Cardiac muscle cell (in vitro differentiated cells and primary cell): ENCODE data around the gene TSPAN4. TPM values are rescaled to one million over a fixed set of nuclear protein-coding genes. Genes with fewer than 3 reads are reported as not detected.

Experiments
- DNase-seq, 2 donors: peaks; one replicate each; pipeline versions ENCODE4 v3.0.0 to v3.0.0-alpha.2; 2010 to 2017; ENCODE audit warnings: low read depth in 1 of 2, low spot score in 1 of 2
- H3K27ac ChIP-seq: fragments of 200-600 bp; sonication (generic); 2 replicates; pipeline ENCODE4 v1.5.1; 2016
- H3K27me3 ChIP-seq: fragments of 200-600 bp; sonication (generic); 2 replicates; pipeline ENCODE4 v1.6.0; 2016; ENCODE audit warnings: control low read depth
- H3K36me3 ChIP-seq: fragments of 200-600 bp; sonication (generic); 2 replicates; pipeline ENCODE4 v1.5.1; 2016; ENCODE audit warnings: control low read depth
- H3K4me1 ChIP-seq: fragments of 200-600 bp; sonication (generic); 2 replicates; pipeline ENCODE4 v1.8.1; 2017; ENCODE audit warnings: low read depth, mild to moderate bottlenecking, mixed run types
- H3K4me3 ChIP-seq: fragments of 200-600 bp; sonication (generic); 2 replicates; pipeline ENCODE4 v1.5.1; 2016; ENCODE audit warnings: mild to moderate bottlenecking
- H3K9me3 ChIP-seq: fragments of 200-600 bp; sonication (generic); 2 replicates; pipeline ENCODE4 v1.5.1; 2017; ENCODE audit warnings: low read depth, mild to moderate bottlenecking, control low read depth
- CTCF ChIP-seq: IDR thresholded peaks from 2 replicates; pipeline ENCODE4 v1.5.1; 2012; ENCODE audit warnings: low read depth, mild to moderate bottlenecking, low read length
- polyA plus RNA-seq: library from polyadenylated mRNA; unstranded; fragments of >200 nt; fragmentation: Nextera tagmentation; extraction: Ambion mirVana; gene quantifications from 2 replicates; pipeline ENCODE4 v1.2.1, GENCODE V29; 2016
- total RNA-seq: library from RNA; depleted of rRNA; stranded (reverse); fragments of >200 nt; gene quantifications from 2 replicates; pipeline ENCODE4 v1.2.3, GENCODE V29; 2016

Gene TSPAN4
- total and polyA plus RNA-seq, 2 experiments from 2014 or later = 85.3 to 125 TPM

- Histone ChIP-seq H3K36me3 (no peaks in the 10 kb centered on the region), H3K4me3 (peak overlapping the region; percentile 31), H3K4me1 (peaks cover 34% of the 10 kb centered on the region), H3K9me3 (no peaks in the 10 kb centered on the region), H3K27ac (no peak overlapping the region), H3K27me3 (peaks cover 29% of the 10 kb centered on the region)
- no peak for TF ChIP-seq CTCF
- peak; percentile 67 to 90 for DNase-seq
These were observed 12.1 kb upstream of the TSPAN4 start for GRCh38 chr11:830295-831117.

GRCh38 chr11:831118-831864 lies 11.4 kb upstream of the TSPAN4 start:
- Histone ChIP-seq H3K4me3 (no peak overlapping the region), H3K4me1 (peaks cover 34% of the 10 kb centered on the region), H3K27me3 (peaks cover 29% of the 10 kb centered on the region), H3K9me3 (no peaks in the 10 kb centered on the region), H3K27ac (no peak overlapping the region), H3K36me3 (no peaks in the 10 kb centered on the region)
- no peak for TF ChIP-seq CTCF
- no peak for DNase-seq

- no peak for TF ChIP-seq CTCF
- DNase-seq = no peak
- Histone ChIP-seq H3K9me3 (no peaks in the 10 kb centered on the region), H3K27ac (no peak overlapping the region), H3K4me1 (peaks cover 30% of the 10 kb centered on the region), H3K4me3 (peak overlapping the region; percentile 65), H3K27me3 (peaks cover 29% of the 10 kb centered on the region), H3K36me3 (peaks cover 6% of the 10 kb centered on the region)
These were observed 10.6 kb upstream of the TSPAN4 start for GRCh38 chr11:831961-832528.

- Histone ChIP-seq H3K27ac (peak within 1 kb of the TSS; percentile 67), H3K36me3 (peaks cover 12% of the 10 kb centered on the region), H3K9me3 (no peaks in the 10 kb centered on the region), H3K27me3 (peaks cover 29% of the 10 kb centered on the region), H3K4me3 (peak within 1 kb of the TSS; percentile 65), H3K4me1 (peaks cover 28% of the 10 kb centered on the region)
- TF ChIP-seq CTCF = no peak
- peak; percentile 65 to 79 for DNase-seq
These were observed 10.0 kb upstream of the TSPAN4 start, which contains the start of gene CD151 for GRCh38 chr11:832529-833113. Gene CD151, plus strand, starts transcription at chr11:832952. Its CDS starts 3,118 bp downstream, at chr11:836070.

- peaks cover 15% of the 10 kb centered on the region for H3K36me3 ChIP-seq
- TF ChIP-seq CTCF = no peak
- peak; percentile 61 to 73 for DNase-seq
- H3K9me3 ChIP-seq = no peaks in the 10 kb centered on the region
- peak overlapping the region; percentile 67 for H3K27ac ChIP-seq
- H3K4me3 ChIP-seq = peak overlapping the region; percentile 65
- H3K4me1 ChIP-seq = peaks cover 22% of the 10 kb centered on the region
- H3K27me3 ChIP-seq = peaks cover 29% of the 10 kb centered on the region
These were observed 9.4 kb upstream of the TSPAN4 start for GRCh38 chr11:833114-833791.
